GM18909 (cell line): Measurements from ENCODE around the gene GCSH.

Source experiments
- ATAC-seq: cut with Tn5 transposase; IDR thresholded peaks from one replicate; pipeline ENCODE4 v1.9.1; 2021; ENCODE audit warnings: mild to moderate bottlenecking; ENCODE audit not compliant: unreplicated experiment, poor library complexity

GCSH gene

GRCh38 chr16:81061307-81061640 lies 34.9 kb downstream of the GCSH start:
- ATAC-seq, result no peak

GRCh38 chr16:81060576-81061306 lies 35.5 kb downstream of the GCSH start:
- ATAC-seq, result no peak

- ATAC-seq, result no peak
These were observed 42.4 kb downstream of the GCSH start for GRCh38 chr16:81053761-81054160.

- no peak for ATAC-seq
These were observed 53.4 kb downstream of the GCSH start for GRCh38 chr16:81042821-81043220.

- no peak for ATAC-seq
These were observed 54.5 kb downstream of the GCSH start for GRCh38 chr16:81041696-81042095.

GRCh38 chr16:81040842-81041241 lies 55.4 kb downstream of the GCSH start:
- ATAC-seq, result no peak

- ATAC-seq, result no peak
These were observed 56.1 kb downstream of the GCSH start for GRCh38 chr16:81040131-81040530.

- no peak for ATAC-seq
These were observed 59.3 kb downstream of the GCSH start for GRCh38 chr16:81036751-81037350.

GRCh38 chr16:81035975-81036750 lies 60.0 kb downstream of the GCSH start:
- peak; percentile 66 for ATAC-seq

- ATAC-seq, result peak; percentile 94
These were observed 60.7 kb downstream of the GCSH start, which contains the start of gene ATMIN for GRCh38 chr16:81035398-81035974. Gene ATMIN, plus strand, starts transcription at chr16:81035842. Its CDS starts 29 bp downstream, at chr16:81035871.
